IPS-20b (cell line): ENCODE data around the gene FANCF.
"Not testable (repeated sequence)": the region's sequence is repeated elsewhere in the genome, so short reads cannot be mapped to it uniquely, and the experiment has no call there.

Experiments used
- H3K27ac ChIP-seq: one replicate; pipeline ENCODE4 v1.5.1; 2013; ENCODE audit warnings: low read length
- H3K27me3 ChIP-seq: 2 replicates; pipeline ENCODE4 v1.6.1; 2013; ENCODE audit warnings: mild to moderate bottlenecking, low read length, inconsistent platforms; ENCODE audit not compliant: insufficient read depth
- H3K36me3 ChIP-seq: 2 replicates; pipeline ENCODE4 v1.6.1; 2013; ENCODE audit warnings: low read depth, mild to moderate bottlenecking, inconsistent platforms, low read length, moderate library complexity; ENCODE audit not compliant: insufficient read depth
- H3K4me1 ChIP-seq: 2 replicates; pipeline ENCODE4 v1.6.1; 2013; ENCODE audit warnings: mild to moderate bottlenecking, control low read depth, inconsistent platforms, low read length, moderate library complexity; ENCODE audit not compliant: insufficient read depth
- H3K4me3 ChIP-seq: 2 replicates; pipeline ENCODE4 v1.5.1; 2013; ENCODE audit warnings: mild to moderate bottlenecking, low read length, inconsistent platforms
- H3K9ac ChIP-seq: 2 replicates; pipeline ENCODE4 v1.6.1; 2013; ENCODE audit warnings: low read depth, mild to moderate bottlenecking, inconsistent platforms, low read length, moderate library complexity
- H3K9me3 ChIP-seq: 2 replicates; pipeline ENCODE4 v1.6.1; 2013; ENCODE audit warnings: mild to moderate bottlenecking, low read depth, low read length, inconsistent platforms; ENCODE audit not compliant: insufficient read depth

Gene FANCF

GRCh38 chr11:22656130-22656529, 30.5 kb upstream of the FANCF start:
- Histone ChIP-seq H3K36me3 (no peaks in the 10 kb centered on the region), H3K27ac (no peak overlapping the region), H3K9me3 (no peaks in the 10 kb centered on the region), H3K9ac (no peak overlapping the region), H3K4me3 (no peak overlapping the region), H3K27me3 (no peaks in the 10 kb centered on the region), H3K4me1 (peaks cover 6% of the 10 kb centered on the region)

DNA sequence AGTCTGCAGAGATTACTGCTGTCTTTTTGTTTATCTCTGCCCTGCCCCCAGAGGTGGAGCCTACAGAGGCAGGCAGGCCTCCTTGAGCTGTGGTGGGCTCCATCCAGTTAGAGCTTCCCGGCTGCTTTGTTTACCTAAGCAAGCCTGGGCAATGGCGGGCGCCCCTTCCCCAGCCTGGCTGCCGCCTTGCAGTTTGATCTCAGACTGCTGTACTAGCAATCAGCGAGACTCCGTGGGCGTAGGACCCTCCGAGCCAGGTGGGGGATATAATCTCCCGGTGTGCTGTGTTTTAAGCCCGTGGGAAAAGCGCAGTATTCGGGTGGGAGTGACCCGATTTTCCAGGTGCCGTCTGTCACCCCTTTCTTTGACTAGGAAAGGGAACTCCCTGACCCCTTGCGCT, 26.7 kb upstream of the FANCF start:
- H3K27ac ChIP-seq, H3K9me3 ChIP-seq, H3K27me3 ChIP-seq, H3K36me3 ChIP-seq, H3K4me3 ChIP-seq, H3K4me1 ChIP-seq, H3K9ac ChIP-seq: not testable (repeated sequence)

GRCh38 chr11:22641559-22641958, 15.9 kb upstream of the FANCF start:
- Histone ChIP-seq H3K4me3 (no peak overlapping the region), H3K9me3 (no peaks in the 10 kb centered on the region), H3K27ac (no peak overlapping the region), H3K4me1 (peaks cover 4% of the 10 kb centered on the region; the same call in 1 of the 2 replicates), H3K36me3 (no peaks in the 10 kb centered on the region), H3K9ac (no peak overlapping the region), H3K27me3 (0 out of 2 replicates have a peak, but pooled peaks cover 10% of the 10 kb centered on the region)

- H3K9ac ChIP-seq = no peak overlapping the region
- peak overlapping the region; percentile 19; the same call in 1 of the 2 replicates for H3K4me3 ChIP-seq
- H3K36me3 ChIP-seq = no peaks in the 10 kb centered on the region
- peaks cover 9% of the 10 kb centered on the region; the same call in 1 of the 2 replicates for H3K4me1 ChIP-seq
- H3K9me3 ChIP-seq = no peaks in the 10 kb centered on the region
- H3K27me3 ChIP-seq = 0 out of 2 replicates have a peak, but pooled peaks cover 10% of the 10 kb centered on the region
- H3K27ac ChIP-seq = no peak overlapping the region
Observed at GRCh38 chr11:22640862-22641261, 15.2 kb upstream of the FANCF start.

- H3K4me3 ChIP-seq = no peak overlapping the region
- no peak overlapping the region for H3K9ac ChIP-seq
- no peaks in the 10 kb centered on the region for H3K36me3 ChIP-seq
- no peak overlapping the region for H3K27ac ChIP-seq
- no peaks in the 10 kb centered on the region for H3K9me3 ChIP-seq
- H3K4me1 ChIP-seq = peaks cover 14% of the 10 kb centered on the region; the same call in 1 of the 2 replicates
- H3K27me3 ChIP-seq = peaks cover 9% of the 10 kb centered on the region; the same call in 1 of the 2 replicates
Observed at GRCh38 chr11:22635689-22636088, 10.1 kb upstream of the FANCF start.

- no peak overlapping the region for H3K9ac ChIP-seq
- H3K27ac ChIP-seq = no peak overlapping the region
- peaks cover 12% of the 10 kb centered on the region; the same call in 1 of the 2 replicates for H3K4me1 ChIP-seq
Observed at GRCh38 chr11:22634897-22635629, 9.4 kb upstream of the FANCF start.

GRCh38 chr11:22633354-22633902, 7.8 kb upstream of the FANCF start:
- H3K36me3 ChIP-seq = no peaks in the 10 kb centered on the region
- peaks cover 12% of the 10 kb centered on the region; the same call in 1 of the 2 replicates for H3K4me1 ChIP-seq
- H3K27me3 ChIP-seq = peaks cover 5% of the 10 kb centered on the region; the same call in 1 of the 2 replicates
- H3K9me3 ChIP-seq = no peaks in the 10 kb centered on the region
- no peak overlapping the region for H3K9ac ChIP-seq
- H3K4me3 ChIP-seq = no peak overlapping the region
- H3K27ac ChIP-seq = no peak overlapping the region

More at GRCh38 chr11:22634897-22635629, 9.4 kb upstream of the FANCF start:
- H3K27me3 ChIP-seq = peaks cover 9% of the 10 kb centered on the region; the same call in 1 of the 2 replicates
- no peaks in the 10 kb centered on the region for H3K36me3 ChIP-seq
- no peak overlapping the region for H3K4me3 ChIP-seq
- H3K9me3 ChIP-seq = no peaks in the 10 kb centered on the region

DNA sequence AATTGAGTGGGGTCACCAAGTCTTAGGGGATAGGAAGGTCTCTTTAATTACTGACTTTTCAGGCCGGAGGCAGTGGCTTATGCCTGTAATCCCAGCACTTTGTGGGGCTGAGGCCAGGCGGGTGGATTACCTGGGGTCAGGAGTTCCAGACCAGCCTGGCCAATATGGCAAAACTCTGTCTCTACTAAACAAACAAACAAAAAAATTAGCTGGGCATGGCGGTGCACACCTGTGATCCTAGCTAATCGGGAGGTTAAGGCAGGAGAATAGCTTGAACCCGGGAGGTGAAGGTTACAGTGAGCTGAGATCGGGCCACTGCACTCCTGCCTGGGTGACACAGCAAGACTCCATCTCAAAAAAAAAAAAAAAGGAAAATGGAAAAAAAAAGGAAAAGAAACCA, 1.8 kb upstream of the FANCF start:
- Histone ChIP-seq H3K9ac (no peak overlapping the region), H3K27ac (no peak overlapping the region), H3K36me3 (no peaks in the 10 kb centered on the region), H3K4me3 (no peak overlapping the region), H3K27me3 (no peaks in the 10 kb centered on the region), H3K9me3 (no peaks in the 10 kb centered on the region), H3K4me1 (peaks cover 7% of the 10 kb centered on the region; the same call in 1 of the 2 replicates)

DNA sequence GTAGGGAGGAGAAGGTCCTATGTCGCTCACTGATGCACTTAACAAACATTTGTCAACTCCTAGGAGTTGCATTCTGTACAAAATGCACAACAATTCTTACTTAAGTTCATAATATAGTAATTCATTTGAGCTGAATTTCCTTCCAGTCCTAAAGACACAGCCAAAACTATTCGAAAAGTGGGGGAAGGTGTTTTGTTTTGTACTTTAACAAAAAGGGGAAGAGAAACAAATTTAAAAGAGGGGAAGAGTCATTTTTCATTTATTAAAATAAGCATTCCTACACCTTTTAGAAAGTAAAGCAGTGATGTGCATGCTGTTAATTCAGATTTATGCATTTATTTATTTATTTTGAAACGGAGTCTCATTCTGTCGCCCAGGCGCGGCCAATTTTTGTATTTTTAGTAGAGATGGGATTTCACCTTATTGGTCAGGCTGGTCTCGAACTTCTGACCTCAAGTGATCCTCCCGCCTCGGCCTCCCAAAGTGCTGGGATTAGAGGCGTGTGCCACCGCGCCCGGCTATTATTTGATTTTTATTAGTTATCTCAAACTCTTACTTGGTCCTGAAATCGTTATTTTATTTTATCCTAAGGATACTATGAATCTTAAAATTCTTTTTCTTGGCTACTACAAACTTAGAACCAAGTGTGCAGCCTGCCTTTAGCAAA, 1.1 kb upstream of the FANCF start:
- no peaks in the 10 kb centered on the region for H3K9me3 ChIP-seq
- peak overlapping the region; percentile 89 for H3K4me3 ChIP-seq
- peak overlapping the region; percentile 96; the same call in 1 of the 2 replicates for H3K9ac ChIP-seq
- peaks cover 7% of the 10 kb centered on the region; the same call in 1 of the 2 replicates for H3K4me1 ChIP-seq
- H3K36me3 ChIP-seq = no peaks in the 10 kb centered on the region
- no peaks in the 10 kb centered on the region for H3K27me3 ChIP-seq
- no peak overlapping the region for H3K27ac ChIP-seq

DNA sequence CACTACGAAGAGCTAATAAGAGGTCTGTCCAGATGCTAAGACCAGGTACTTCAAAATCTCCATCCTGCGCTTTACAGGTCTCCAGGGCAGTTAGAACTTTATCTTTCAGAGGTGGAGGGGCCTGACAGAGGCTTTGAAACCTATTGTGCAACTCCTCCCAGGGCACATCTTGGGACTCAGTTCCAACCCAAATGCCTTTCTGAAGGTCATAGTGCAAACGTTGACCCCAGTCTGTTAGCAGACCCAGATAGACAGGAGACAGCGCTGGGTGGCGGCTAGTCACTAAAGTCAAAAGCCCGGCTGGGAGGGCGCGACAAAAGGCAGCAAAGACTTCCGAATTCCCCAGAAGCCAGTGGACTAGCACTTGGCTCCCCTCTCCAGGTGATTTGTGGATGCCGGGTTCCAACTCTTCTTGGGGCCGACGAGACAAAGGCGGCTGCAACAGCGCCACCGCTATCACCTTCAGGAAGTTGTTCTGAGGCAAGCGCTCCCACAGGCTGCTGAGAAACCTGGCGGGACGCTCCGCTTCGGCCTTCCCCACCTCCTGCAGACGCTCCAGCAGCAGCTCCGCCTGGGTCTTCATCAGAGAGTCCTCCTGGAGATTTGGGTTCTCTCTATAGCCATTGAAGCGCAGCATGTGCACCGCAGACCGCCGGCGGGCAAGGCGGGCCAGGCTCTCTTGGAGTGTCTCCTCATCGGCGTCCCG, 728 bp downstream of the FANCF start:
- Histone ChIP-seq H3K4me3 (peak overlapping the region; percentile 89), H3K27ac (peak overlapping the region; percentile 62), H3K36me3 (no peaks in the 10 kb centered on the region), H3K27me3 (no peaks in the 10 kb centered on the region), H3K9ac (peak overlapping the region; percentile 96), H3K9me3 (no peaks in the 10 kb centered on the region), H3K4me1 (peaks cover 7% of the 10 kb centered on the region; the same call in 1 of the 2 replicates)

- no peak overlapping the region for H3K27ac ChIP-seq
- H3K9ac ChIP-seq = no peak overlapping the region
- H3K4me3 ChIP-seq = no peak overlapping the region
- H3K36me3 ChIP-seq = no peaks in the 10 kb centered on the region
- no peaks in the 10 kb centered on the region for H3K4me1 ChIP-seq
- H3K9me3 ChIP-seq = no peaks in the 10 kb centered on the region
- H3K27me3 ChIP-seq = no peaks in the 10 kb centered on the region
Observed at GRCh38 chr11:22617868-22618267, 7.8 kb downstream of the FANCF start.
